ENCODE results near the gene PSME4. TPM values are rescaled to one million over a fixed set of nuclear protein-coding genes. Genes with fewer than 3 reads are reported as not detected.
"Not testable (repeated sequence)": the region's sequence is repeated elsewhere in the genome, so short reads cannot be mapped to it uniquely, and the experiment has no call there.

The PSME4 gene
- total RNA-seq, 1 donor from 2014 or later: 45.3 TPM

DNA sequence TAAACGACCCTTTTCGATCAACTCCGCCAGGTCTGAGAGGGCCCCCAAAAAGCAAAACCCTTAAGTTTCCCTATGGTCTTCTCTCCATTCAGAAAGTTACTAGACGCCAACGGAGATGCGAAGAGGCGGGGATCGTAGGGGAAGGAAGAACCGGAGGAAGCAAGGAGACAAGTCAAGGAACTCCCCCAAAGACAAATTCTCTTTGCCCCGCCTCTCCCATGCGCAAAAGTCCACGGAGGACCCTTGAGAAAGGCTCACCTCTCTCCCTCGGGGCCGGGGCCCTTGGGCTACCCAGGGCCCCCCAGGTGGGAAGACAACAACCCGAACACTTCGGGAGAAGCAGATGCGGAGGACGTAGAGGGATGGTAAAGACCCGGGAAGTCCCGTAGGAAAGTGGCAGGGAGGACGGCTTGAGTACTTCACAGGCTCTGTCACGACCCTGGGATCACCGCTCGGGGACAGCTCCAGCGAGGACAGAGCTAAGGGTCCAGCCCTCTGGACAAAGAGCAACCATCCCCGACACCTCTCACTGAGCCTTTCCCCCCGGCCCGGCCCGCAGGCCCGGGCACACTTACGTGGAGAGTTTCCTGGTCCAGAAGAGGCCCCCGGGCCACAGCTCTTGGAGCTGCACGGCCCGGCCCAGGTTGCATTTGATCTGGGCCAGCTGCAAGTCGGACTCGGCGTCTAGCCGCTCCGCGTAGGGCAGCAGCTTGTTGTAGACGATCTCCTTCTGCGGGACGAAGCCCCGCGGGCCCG is 647 bp downstream of the PSME4 start:
- Mint-ChIP-seq H3K4me1 (ENCODE audit: low read depth) (peaks cover 46% of the 10 kb centered on the region), H3K9me3 (ENCODE audit: low read depth) (no peaks in the 10 kb centered on the region)

DNA sequence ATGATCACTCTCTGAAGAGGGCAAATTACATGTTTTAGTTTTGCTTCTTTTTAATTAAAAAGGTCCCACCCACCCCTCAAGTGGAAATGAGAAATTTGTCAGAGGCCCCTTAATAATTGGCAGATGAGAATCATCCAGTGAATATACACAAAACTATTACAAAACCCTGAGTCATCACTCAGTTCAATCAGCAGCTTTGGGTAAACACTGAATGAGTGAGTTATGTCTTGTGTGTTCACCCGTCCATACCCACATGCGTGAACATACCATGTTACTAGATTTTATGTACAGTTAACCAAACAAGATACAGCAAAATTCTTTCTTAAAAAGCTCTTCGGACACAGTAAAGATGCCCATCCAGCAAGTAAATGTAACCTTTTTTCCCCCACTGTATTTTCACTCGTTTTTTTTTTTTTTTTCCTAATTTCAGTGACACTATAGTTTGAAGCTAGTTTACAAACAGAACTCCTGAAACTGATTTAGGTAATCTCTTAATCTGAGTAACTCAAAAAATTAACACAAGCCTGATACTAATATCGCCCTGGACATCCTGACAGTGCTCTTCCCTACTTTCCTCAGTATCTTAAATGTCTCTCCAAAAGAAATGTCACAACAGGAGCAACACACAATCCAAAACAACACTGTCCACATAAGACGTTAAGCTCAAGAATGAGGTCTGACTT is 1.4 kb downstream of the PSME4 start:
- peak overlapping the region; percentile 93 for H3K27ac Mint-ChIP-seq (ENCODE audit: unreplicated experiment)
- H3K4me1 Mint-ChIP-seq (ENCODE audit: low read depth): peaks cover 47% of the 10 kb centered on the region
- no peak for DNase-seq (ENCODE audit: low spot score)
- TF ChIP-seq, protein P1, sequence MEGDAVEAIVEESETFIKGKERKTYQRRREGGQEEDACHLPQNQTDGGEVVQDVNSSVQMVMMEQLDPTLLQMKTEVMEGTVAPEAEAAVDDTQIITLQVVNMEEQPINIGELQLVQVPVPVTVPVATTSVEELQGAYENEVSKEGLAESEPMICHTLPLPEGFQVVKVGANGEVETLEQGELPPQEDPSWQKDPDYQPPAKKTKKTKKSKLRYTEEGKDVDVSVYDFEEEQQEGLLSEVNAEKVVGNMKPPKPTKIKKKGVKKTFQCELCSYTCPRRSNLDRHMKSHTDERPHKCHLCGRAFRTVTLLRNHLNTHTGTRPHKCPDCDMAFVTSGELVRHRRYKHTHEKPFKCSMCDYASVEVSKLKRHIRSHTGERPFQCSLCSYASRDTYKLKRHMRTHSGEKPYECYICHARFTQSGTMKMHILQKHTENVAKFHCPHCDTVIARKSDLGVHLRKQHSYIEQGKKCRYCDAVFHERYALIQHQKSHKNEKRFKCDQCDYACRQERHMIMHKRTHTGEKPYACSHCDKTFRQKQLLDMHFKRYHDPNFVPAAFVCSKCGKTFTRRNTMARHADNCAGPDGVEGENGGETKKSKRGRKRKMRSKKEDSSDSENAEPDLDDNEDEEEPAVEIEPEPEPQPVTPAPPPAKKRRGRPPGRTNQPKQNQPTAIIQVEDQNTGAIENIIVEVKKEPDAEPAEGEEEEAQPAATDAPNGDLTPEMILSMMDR (IDR thresholded peaks at IDR 0.05): no peak
- H3K36me3 Mint-ChIP-seq (ENCODE audit: low read depth): peaks cover 2% of the 10 kb centered on the region
- H3K27me3 Mint-ChIP-seq (ENCODE audit: low read depth): no peaks in the 10 kb centered on the region
- H3K9me3 Mint-ChIP-seq (ENCODE audit: low read depth): no peaks in the 10 kb centered on the region
- H3K4me3 Mint-ChIP-seq (ENCODE audit: unreplicated experiment): peak overlapping the region; percentile 87

More for the DNA sequence above, 647 bp downstream of the PSME4 start:
- Mint-ChIP-seq H3K36me3 (ENCODE audit: low read depth) (peaks cover 5% of the 10 kb centered on the region), H3K4me3 (ENCODE audit: unreplicated experiment) (peak overlapping the region; percentile 87), H3K27me3 (ENCODE audit: low read depth) (no peaks in the 10 kb centered on the region), H3K27ac (ENCODE audit: unreplicated experiment) (peak overlapping the region; percentile 93)
- DNase-seq (ENCODE audit: low spot score): no peak
- TF ChIP-seq, protein P1 (IDR thresholded peaks at IDR 0.05): no peak

DNA sequence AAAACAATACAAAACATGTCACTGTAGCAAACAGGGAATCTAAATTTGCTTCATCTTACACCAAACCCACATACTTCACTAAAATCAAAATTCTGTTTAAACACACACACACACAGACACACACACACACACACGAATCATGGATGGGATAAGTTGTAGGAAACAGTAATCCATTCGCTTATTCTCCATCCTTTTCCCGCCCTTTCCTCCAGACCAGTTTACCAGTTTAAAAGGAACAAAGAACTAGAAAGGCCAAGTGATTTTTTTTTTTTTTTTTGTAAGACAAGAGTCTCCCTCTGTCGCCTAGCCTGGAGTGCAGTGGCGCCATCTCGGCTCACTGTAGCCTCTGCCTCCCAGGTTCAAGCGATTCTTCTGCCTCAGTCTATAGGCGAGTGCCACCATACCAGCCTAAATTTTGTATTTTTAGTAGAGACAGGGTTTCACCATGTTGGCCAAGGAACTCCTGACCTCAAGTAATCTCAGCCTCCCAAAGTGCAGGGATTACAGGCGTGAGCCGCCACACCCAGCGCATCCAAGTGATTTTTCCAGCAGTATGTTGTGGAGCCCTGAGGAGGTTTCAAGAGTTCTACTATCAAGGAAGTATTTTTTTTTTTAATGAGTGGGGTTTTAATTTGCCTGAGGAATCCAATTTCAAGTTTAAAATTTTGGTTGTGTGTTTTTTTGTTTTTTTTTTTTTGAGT is 5.7 kb downstream of the PSME4 start:
- no peaks in the 10 kb centered on the region for H3K27me3 Mint-ChIP-seq (ENCODE audit: low read depth)
- H3K4me1 Mint-ChIP-seq (ENCODE audit: low read depth): peaks cover 63% of the 10 kb centered on the region
- H3K9me3 Mint-ChIP-seq (ENCODE audit: low read depth): no peaks in the 10 kb centered on the region
- H3K27ac Mint-ChIP-seq (ENCODE audit: unreplicated experiment): peak overlapping the region; percentile 12
- H3K36me3 Mint-ChIP-seq (ENCODE audit: low read depth): no peaks in the 10 kb centered on the region
- no peak for DNase-seq (ENCODE audit: low spot score)
- no peak overlapping the region for H3K4me3 Mint-ChIP-seq (ENCODE audit: unreplicated experiment)
- TF ChIP-seq, protein P1 (IDR thresholded peaks at IDR 0.05): no peak

DNA sequence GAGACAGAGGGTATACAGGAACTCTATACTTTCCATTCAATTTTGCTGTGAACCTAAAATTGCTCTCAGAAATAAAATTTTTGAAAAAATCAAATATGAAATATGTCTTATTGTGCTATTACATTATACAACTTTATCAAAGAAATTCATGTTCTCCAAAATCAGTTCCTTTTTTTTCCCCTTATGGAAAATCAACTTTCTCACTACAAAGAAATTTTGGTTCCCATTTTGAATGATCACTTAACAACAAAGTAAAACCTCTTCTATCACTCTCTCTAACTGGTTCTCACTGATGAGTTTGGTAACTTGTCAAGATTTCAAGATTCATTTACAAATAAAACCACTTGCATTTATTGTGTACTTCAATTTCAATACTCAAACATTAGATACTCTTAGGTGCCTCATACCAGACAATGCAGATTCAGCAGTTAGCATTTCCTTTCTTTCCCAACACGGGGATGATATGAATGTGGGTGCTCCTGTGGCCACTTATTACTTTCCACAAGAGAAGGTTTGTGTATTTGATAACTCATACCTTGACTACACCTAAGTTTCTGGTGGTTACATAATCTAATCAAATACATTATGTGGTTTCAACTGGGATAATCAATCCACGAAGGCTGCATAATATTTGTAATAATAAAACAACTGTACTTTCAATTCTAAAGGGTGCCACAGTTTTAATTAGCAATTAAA is 6.4 kb downstream of the PSME4 start:
- Mint-ChIP-seq H3K36me3 (ENCODE audit: low read depth) (no peaks in the 10 kb centered on the region), H3K27ac (ENCODE audit: unreplicated experiment) (no peak overlapping the region), H3K9me3 (ENCODE audit: low read depth) (no peaks in the 10 kb centered on the region), H3K27me3 (ENCODE audit: low read depth) (no peaks in the 10 kb centered on the region), H3K4me1 (ENCODE audit: low read depth) (peaks cover 61% of the 10 kb centered on the region), H3K4me3 (ENCODE audit: unreplicated experiment) (no peak overlapping the region)
- no peak for DNase-seq (ENCODE audit: low spot score)
- TF ChIP-seq, protein P1 (IDR thresholded peaks at IDR 0.05): no peak

DNA sequence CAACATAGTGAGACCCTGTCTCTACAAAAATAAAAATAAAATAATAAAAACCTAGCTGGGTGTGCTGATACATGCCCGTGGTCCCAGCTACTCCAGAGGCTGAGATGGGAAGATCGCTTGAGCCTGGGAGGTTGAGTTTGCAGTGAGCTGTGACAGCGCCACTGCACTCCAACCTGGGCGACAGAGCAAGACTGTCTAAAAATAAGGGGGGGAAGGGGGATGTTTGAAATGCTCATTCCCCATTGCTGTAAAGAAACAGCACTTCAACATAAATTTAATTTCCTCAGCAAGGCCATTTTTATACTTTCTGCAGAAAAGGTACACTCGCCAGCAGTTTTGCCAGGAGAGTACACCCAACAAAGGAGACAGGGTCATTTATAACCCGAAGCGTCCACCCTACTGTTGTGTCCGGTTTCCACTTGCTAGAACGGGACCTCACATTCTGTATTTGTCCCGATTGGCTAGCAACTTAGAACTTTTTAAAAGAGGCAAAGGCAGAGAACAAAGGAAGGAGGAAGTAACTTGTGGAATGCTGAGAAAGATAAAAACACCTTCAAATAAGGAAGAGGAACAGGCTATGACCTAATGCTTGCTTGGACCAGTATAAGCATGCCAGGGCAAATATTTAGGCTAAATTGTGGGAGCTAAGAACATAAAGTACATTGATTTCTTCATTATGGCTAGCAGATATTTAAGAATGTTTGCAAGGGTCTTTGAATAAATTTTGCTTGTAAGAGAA is 9.1 kb downstream of the PSME4 start:
- peaks cover 43% of the 10 kb centered on the region for H3K4me1 Mint-ChIP-seq (ENCODE audit: low read depth)
- H3K27ac Mint-ChIP-seq (ENCODE audit: unreplicated experiment): peak overlapping the region; percentile 72
- H3K4me3 Mint-ChIP-seq (ENCODE audit: unreplicated experiment): not testable (repeated sequence)

More for the DNA sequence above, 9.1 kb downstream of the PSME4 start:
- H3K9me3 Mint-ChIP-seq (ENCODE audit: low read depth); H3K36me3 Mint-ChIP-seq (ENCODE audit: low read depth); H3K27me3 Mint-ChIP-seq (ENCODE audit: low read depth); DNase-seq (ENCODE audit: low spot score): not testable (repeated sequence)
